OCI-M1 (cell line): ENCODE results near the gene BZW2.
A peak's percentile ranks its signal among the peaks of the same experiment; 100 is the strongest.
"Not testable (repeated sequence)": the region's sequence is repeated elsewhere in the genome, so short reads cannot be mapped to it uniquely, and the experiment has no call there.

Experiments
- DNase-seq: peaks from one replicate; lab custom pipeline; 2025; lab: John Stamatoyannopoulos, UW

The BZW2 gene

GRCh38 chr7:16644636-16645592, 1.1 kb upstream of the BZW2 start:
- DNase-seq = peak; percentile 62

- DNase-seq = peak; percentile 27
These were observed 591 bp downstream of the BZW2 start for GRCh38 chr7:16646472-16647072.

GRCh38 chr7:16647435-16647960, 1.5 kb downstream of the BZW2 start:
- no peak for DNase-seq

DNA sequence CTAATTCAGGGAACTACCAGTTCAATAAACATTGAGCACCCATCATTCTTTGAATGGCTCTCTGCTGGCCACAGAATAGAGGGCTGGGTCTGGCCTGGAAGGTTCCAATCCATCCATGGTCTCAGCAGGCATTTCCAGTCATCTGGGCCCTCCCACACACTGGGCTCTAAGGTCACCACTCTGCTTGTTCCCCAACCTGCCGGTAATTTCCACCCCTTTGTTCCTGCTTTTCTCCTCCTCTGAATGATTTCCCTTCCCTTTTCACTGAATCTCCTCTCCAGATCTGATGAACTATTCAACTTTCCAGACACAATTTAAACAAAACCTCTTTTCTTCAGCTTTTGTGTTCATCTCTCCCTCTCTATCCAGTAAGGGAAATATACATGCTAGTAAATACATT, 2.6 kb downstream of the BZW2 start:
- DNase-seq = peak; percentile 9

GRCh38 chr7:16649196-16649595, 3.2 kb downstream of the BZW2 start:
- DNase-seq = no peak

GRCh38 chr7:16650266-16650665, 4.3 kb downstream of the BZW2 start:
- DNase-seq = no peak

DNA sequence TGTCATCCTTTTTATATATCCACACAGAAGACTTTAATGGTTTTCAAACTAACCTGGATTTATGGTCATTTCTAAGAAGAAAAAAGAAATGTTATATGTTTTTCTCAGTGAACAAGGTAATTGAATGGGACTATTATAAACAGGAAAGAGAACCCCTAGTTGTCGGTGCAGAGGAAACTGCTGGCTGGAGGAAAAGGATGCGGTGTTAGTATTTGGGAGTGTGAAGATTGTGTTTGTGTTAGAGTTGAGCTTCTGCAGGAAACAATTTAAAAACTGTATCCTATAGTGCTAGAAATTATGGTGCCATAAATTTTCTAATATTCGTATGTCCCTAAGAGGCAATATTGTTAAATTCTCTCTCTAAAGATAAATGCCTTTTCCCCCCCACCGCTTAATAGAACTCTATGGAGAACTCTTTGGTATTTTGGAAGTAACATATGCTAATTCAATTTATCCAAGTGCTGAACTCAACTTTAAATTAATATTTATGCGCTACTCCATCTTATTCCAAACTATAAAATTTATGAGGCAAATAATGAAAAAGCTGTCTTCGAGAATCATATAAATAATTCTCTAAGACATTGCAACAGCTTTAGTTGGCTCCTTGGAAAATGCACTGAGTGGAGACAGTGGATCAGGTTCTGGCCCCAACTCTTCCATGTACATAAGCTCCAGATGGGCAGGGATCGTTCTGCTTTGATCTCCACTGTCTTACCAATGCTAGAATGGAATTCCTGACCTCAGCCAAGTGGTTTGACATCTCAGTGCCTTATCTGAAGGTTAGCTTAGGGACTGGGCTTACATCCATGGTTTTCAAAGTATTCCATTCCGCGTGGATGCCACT, 5.6 kb downstream of the BZW2 start:
- DNase-seq = no peak

DNA sequence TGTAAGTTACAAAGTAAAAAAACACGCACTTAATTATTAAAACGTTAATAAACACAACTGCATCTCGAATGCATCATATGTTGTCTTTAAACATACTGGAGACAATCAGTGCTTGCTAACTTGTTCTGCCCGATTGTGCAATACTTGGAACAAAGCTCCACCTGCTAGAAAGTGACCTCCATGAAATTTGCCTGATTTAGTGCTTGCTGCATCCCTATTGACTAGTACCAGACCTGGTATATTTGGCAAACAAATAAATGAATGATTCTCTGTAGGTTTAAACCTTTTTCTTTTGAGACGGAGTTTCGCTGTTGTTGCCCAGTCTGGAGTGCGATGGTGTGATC, 6.2 kb downstream of the BZW2 start:
- DNase-seq = no peak

DNA sequence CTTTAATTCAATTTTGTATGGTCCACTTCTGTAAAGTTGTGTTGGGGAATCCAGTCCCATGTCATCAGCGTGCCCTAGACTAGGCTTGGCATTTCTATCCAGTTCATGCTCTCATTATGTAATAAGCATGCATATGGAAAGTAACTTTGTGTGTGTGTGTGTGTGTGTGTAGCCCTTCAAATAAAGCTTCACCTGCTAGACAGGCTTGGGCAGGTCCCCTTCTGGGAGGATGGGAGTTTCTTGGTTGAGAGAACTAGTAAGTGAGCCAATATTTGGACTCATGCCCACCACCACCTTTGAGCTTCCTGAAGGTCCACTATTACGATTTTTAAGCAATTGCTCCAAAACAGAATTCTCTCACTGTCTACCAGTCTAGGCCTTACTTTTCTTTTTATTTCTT, 6.9 kb downstream of the BZW2 start:
- DNase-seq = no peak

- DNase-seq = no peak
These were observed 9.4 kb downstream of the BZW2 start for GRCh38 chr7:16655394-16655793.

DNA sequence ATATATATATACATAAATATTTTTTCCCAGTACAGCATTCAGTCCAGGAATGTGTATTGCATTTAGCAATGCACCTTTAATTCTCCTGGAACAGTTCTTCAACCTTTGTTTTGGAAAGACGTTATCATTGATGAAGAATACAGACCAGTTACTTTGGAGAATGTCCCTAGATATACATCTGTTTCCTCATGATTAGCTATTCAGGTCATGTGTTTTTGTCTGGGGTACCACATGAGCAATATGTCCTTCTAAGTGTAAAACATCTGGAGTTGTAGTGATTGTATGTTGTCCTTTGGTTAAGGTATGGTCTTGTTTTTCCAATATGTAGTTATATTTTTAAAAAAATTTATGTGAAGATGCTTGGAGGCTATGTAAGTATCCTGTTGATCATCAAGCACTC, 10.2 kb downstream of the BZW2 start:
- DNase-seq = no peak

DNA sequence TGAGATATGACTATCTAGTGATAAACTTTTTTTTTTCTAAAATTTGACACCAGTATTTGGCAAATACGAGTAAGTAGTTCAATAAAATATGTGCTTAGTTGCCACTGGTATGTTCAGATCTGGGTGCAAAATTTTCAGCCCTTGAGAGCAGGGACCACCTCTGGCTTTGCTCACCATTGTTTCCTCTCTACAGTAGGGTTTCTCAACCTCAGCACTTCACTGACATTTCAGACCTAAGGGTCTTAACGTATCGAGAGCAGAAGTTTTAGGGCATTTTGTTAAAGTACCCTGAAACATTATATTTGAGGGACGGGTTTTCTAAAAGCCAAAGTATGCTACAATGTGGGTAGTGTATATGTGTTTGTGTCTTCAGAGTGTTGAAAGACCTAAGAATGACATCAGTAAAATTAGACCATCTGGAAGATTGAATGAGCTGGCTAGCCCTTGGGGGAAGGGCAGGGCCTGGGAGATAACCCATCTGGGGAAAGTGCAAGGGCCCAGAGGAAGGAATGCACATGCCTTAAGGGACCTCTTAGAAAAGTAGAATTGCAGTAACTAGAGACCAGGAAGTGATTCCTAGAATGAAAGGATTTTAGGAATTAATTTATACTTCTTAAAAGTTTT, 11.8 kb downstream of the BZW2 start:
- peak; percentile 89 for DNase-seq

GRCh38 chr7:16659854-16660497, 14.0 kb downstream of the BZW2 start:
- DNase-seq = not testable (repeated sequence)

DNA sequence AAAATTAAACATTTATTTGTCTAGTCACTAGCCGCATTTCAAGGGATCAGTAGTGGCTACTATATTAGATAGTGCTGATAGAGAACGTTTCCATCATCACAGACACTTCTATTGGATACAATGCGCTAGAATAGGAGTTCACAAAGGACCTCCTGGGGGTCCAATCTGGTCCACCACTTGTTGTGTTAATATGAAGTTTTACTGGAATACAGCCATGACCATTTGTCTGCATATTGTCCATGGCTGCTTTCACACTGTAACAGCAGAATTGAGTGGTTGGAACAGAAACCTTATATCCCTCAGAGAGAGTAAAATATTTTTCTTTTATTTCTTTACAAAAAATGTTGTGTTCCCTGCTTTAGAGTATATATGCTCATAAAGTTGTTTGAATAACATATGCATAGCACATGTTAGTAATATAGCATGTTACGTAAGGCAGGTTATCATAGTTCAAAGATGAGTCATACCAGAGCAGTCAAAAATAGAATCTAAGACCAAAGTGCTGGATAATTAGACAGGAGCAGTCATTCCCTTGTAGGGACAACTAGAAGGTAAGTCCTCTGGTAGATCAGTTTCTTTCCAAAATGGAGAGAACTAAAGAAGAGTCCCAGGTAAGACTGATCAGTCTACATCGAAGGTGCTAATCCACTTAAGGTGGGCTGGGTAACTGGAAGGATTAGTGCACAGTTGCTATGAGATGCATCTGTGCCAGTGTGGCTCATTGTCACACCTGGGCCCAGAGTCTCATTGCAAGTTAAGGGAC, 14.9 kb downstream of the BZW2 start:
- DNase-seq = peak; percentile 61

- peak; percentile 34 for DNase-seq
These were observed 15.9 kb downstream of the BZW2 start for GRCh38 chr7:16661924-16662323.

GRCh38 chr7:16667355-16667754, 21.4 kb downstream of the BZW2 start:
- no peak for DNase-seq

DNA sequence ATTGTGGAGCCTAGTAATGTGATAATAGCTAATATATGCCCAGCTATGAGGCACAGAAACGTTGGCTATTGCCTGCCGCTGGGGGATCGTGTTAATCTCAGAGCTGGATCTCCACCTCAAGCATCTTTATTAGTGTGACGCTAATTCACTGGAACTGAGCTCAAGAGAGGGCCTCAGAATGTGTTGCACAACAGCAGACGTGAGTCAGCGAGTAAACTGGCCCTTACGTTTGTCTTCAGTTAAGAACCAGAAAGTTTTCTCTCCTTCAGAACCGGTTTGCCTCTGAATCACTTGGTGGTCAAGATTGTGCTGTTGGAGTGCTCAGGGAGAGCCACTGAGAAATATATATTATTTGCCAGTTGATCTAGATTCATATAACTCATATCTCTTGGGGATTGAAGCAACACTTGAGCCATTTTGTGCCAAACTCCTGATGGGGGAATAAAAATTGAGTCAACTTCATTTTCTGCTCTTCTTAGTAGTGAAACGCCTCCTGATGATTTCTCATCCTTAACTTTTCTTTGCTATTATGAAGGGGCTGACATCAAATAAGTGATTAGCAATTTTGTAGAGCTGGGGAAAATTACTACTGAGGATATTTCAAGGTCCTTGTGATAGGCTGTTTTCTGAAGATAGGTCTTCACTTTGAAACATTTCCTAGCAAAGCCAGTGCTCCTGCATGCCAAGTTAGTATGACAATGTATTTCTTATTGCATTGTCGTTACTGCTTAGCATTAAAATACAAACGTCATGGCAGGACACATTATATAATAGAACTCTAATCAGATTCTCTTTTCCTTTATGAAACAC, 22.3 kb downstream of the BZW2 start:
- peak; percentile 83 for DNase-seq

DNA sequence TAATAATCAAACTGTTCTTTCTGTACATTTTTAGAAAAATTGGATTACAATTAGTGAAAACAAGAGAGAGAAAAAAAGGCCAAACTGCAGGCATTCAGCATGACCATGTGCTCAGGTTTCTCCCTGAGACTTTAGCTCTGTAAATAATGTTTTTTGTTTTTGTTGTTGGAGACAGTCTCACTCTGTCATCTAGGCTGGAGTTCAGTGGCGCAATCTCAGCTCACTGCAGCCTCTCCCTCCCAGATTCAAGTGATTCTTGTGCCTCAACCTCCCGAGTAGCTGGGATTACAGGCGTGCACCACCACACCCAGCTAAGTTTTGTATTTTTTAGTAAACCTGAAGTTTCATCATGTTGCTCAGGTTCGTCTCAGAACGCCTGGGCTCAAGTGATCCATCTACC, 23.0 kb downstream of the BZW2 start:
- DNase-seq = no peak

DNA sequence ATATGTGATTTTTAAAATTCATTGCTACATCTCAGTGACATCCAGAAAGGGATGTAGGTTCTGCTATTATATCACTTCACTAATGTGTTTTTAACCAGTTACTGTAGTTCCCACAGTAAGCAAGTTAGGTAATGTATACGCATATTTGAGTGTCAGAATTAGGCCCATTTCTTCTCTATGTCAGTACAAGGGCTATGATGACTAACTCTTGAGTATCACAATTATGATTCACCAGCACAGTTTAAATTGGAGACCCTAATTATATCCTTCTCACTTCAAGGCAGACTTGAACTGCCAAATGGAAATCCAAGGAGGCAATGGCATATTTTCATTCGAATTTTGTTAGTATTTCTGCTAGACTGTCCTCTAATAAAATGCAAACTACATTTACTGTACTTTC, 23.6 kb downstream of the BZW2 start:
- no peak for DNase-seq

GRCh38 chr7:16670021-16670420, 24.0 kb downstream of the BZW2 start:
- no peak for DNase-seq
